Measurements from ENCODE around the gene ARL1. TPM values are rescaled to one million over a fixed set of nuclear protein-coding genes. Genes with fewer than 3 reads are reported as not detected.

Gene ARL1
- total RNA-seq, 4 donors from 2014 or later: 44.1 to 90.6 (median 46.1) TPM

- Histone ChIP-seq H3K4me1 (no peaks in the 10 kb centered on the region), H3K9me3 (no peaks in the 10 kb centered on the region), H3K4me3 (no peak overlapping the region), H3K27me3 (no peaks in the 10 kb centered on the region), H3K27ac (no peak overlapping the region), H3K36me3 (peaks cover 76% of the 10 kb centered on the region)
- 96% methylated on average over 7 of the region's 8 CpGs for WGBS
- DNase-seq (ENCODE audit: low spot score in 2 of 2): no peak
- no peak for TF ChIP-seq POLR2A (IDR thresholded peaks at IDR 0.05)
- TF ChIP-seq POLR2AphosphoS5 (IDR thresholded peaks at IDR 0.05): no peak
- no peak for TF ChIP-seq CTCF (IDR thresholded peaks at IDR 0.05)
- TF ChIP-seq EP300 (IDR thresholded peaks at IDR 0.05): no peak
Observed at GRCh38 chr12:101361455-101361854, 46.1 kb downstream of the ARL1 start.

GRCh38 chr12:101356794-101357193 lies 50.8 kb downstream of the ARL1 start:
- TF ChIP-seq CTCF (IDR thresholded peaks at IDR 0.05): no peak
- TF ChIP-seq POLR2AphosphoS5 (IDR thresholded peaks at IDR 0.05): no peak
- TF ChIP-seq POLR2A (IDR thresholded peaks at IDR 0.05): no peak
- TF ChIP-seq EP300 (IDR thresholded peaks at IDR 0.05): no peak
- DNase-seq (ENCODE audit: low spot score in 2 of 2): no peak
- Histone ChIP-seq H3K4me1 (no peaks in the 10 kb centered on the region), H3K27me3 (no peaks in the 10 kb centered on the region), H3K27ac (no peak overlapping the region), H3K9me3 (no peaks in the 10 kb centered on the region), H3K4me3 (no peak overlapping the region), H3K36me3 (peaks cover 75% of the 10 kb centered on the region)
- 88% methylated on average over 5 of the region's 5 CpGs for WGBS

- H3K36me3 ChIP-seq: peaks cover 93% of the 10 kb centered on the region
Observed at GRCh38 chr12:101351682-101352081, 55.9 kb downstream of the ARL1 start.

GRCh38 chr12:101343893-101344292 lies 63.7 kb downstream of the ARL1 start:
- peaks cover 95% of the 10 kb centered on the region for H3K36me3 ChIP-seq
- H3K9me3 ChIP-seq: no peaks in the 10 kb centered on the region
- no peaks in the 10 kb centered on the region for H3K4me1 ChIP-seq
- no peak overlapping the region for H3K4me3 ChIP-seq
- WGBS: 92% methylated on average over 3 of the region's 3 CpGs
- H3K27ac ChIP-seq: no peak overlapping the region
- H3K27me3 ChIP-seq: no peaks in the 10 kb centered on the region
- DNase-seq (ENCODE audit: low spot score in 2 of 2): no peak
- TF ChIP-seq POLR2A (IDR thresholded peaks at IDR 0.05) (no peak), CTCF (IDR thresholded peaks at IDR 0.05) (no peak), POLR2AphosphoS5 (IDR thresholded peaks at IDR 0.05) (no peak), EP300 (IDR thresholded peaks at IDR 0.05) (no peak)

More at GRCh38 chr12:101351682-101352081, 55.9 kb downstream of the ARL1 start:
- no peak overlapping the region for H3K4me3 ChIP-seq
- H3K27me3 ChIP-seq: no peaks in the 10 kb centered on the region
- WGBS: 98% methylated on average over 4 of the region's 4 CpGs
- no peak overlapping the region for H3K27ac ChIP-seq
- no peak for DNase-seq (ENCODE audit: low spot score in 2 of 2)
- TF ChIP-seq POLR2A (IDR thresholded peaks at IDR 0.05) (no peak), POLR2AphosphoS5 (IDR thresholded peaks at IDR 0.05) (no peak), EP300 (IDR thresholded peaks at IDR 0.05) (no peak), CTCF (IDR thresholded peaks at IDR 0.05) (no peak)
- no peaks in the 10 kb centered on the region for H3K9me3 ChIP-seq
- no peaks in the 10 kb centered on the region for H3K4me1 ChIP-seq

Other genes starting within 250 kb of the ARL1 start
- 1 to 10 TPM in 1 of 4 donors, under 1 TPM in 2, not detected in 1; 0.38 to 1.3 (median 0.60) TPM for gene SLC5A8, start 197.5 kb downstream of the ARL1 start, total RNA-seq
- gene UTP20, start 127.7 kb downstream of the ARL1 start, total RNA-seq: 10 to 100 TPM; 11.2 to 18.8 (median 12.4) TPM
- gene SPIC, start 67.6 kb upstream of the ARL1 start, total RNA-seq: not detected
- gene MYBPC1, start 187.2 kb upstream of the ARL1 start, total RNA-seq: 10 to 100 TPM in 1 of 4 donors, 1 to 10 TPM in 3; 2.1 to 11.9 (median 7.0) TPM